Measurements from ENCODE around the gene SOBP.

The SOBP gene

GRCh38 chr6:107653861-107654394 is 164.0 kb downstream of the SOBP start:
- no peak for TF ChIP-seq CTCF (IDR thresholded peaks at IDR 0.05; ENCODE audit: insufficient read depth, low read depth, low read length, missing control alignments)
- DNase-seq (ENCODE audit: low read depth) = no peak
- H3K4me3 ChIP-seq (ENCODE audit: low read length) = no peak overlapping the region

GRCh38 chr6:107654764-107655163 is 164.8 kb downstream of the SOBP start:
- no peak for DNase-seq (ENCODE audit: low read depth)
- H3K4me3 ChIP-seq (ENCODE audit: low read length) = no peak overlapping the region
- no peak for TF ChIP-seq CTCF (IDR thresholded peaks at IDR 0.05; ENCODE audit: insufficient read depth, low read depth, low read length, missing control alignments)

GRCh38 chr6:107655245-107655644 is 165.3 kb downstream of the SOBP start:
- TF ChIP-seq CTCF (IDR thresholded peaks at IDR 0.05; ENCODE audit: insufficient read depth, low read depth, low read length, missing control alignments) = peak; percentile 36
- no peak overlapping the region for H3K4me3 ChIP-seq (ENCODE audit: low read length)
- no peak for DNase-seq (ENCODE audit: low read depth)

GRCh38 chr6:107655864-107656263 is 165.9 kb downstream of the SOBP start:
- no peak for DNase-seq (ENCODE audit: low read depth)
- TF ChIP-seq CTCF (IDR thresholded peaks at IDR 0.05; ENCODE audit: insufficient read depth, low read depth, low read length, missing control alignments) = no peak

GRCh38 chr6:107656401-107656800 is 166.5 kb downstream of the SOBP start:
- no peak overlapping the region for H3K4me3 ChIP-seq (ENCODE audit: low read length)
- DNase-seq (ENCODE audit: low read depth) = no peak
- no peak for TF ChIP-seq CTCF (IDR thresholded peaks at IDR 0.05; ENCODE audit: insufficient read depth, low read depth, low read length, missing control alignments)

More at GRCh38 chr6:107655864-107656263, 165.9 kb downstream of the SOBP start:
- H3K4me3 ChIP-seq (ENCODE audit: low read length) = no peak overlapping the region

GRCh38 chr6:107656883-107657282 is 167.0 kb downstream of the SOBP start:
- H3K4me3 ChIP-seq (ENCODE audit: low read length) = no peak overlapping the region
- no peak for TF ChIP-seq CTCF (IDR thresholded peaks at IDR 0.05; ENCODE audit: insufficient read depth, low read depth, low read length, missing control alignments)
- no peak for DNase-seq (ENCODE audit: low read depth)

GRCh38 chr6:107657373-107657754 is 167.4 kb downstream of the SOBP start:
- no peak for TF ChIP-seq CTCF (IDR thresholded peaks at IDR 0.05; ENCODE audit: insufficient read depth, low read depth, low read length, missing control alignments)
- H3K4me3 ChIP-seq (ENCODE audit: low read length) = no peak overlapping the region
- no peak for DNase-seq (ENCODE audit: low read depth)

Data from epithelial cell of esophagus (primary cell).